ENCODE data around the gene NCMAP.

DNA sequence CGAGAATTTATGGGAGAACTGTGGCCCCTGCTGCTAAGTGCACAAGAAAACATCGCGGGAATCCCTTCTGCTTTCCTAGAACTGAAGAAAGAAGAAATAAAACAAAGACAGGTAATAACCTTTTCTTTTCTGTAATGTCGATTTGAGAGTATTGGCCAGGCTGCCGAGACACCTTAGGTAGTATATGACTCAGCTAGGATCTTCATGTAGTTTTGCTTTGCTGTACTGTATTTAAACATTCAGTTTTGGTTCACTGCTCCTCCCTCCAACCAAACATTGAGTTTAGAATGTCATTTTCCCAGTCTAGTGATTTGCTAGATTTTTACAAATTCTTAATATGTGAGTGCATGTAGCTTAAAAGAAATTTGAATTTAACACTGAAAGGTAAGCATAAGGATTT is 93.0 kb downstream of the NCMAP start:
- TF ChIP-seq, protein P1, sequence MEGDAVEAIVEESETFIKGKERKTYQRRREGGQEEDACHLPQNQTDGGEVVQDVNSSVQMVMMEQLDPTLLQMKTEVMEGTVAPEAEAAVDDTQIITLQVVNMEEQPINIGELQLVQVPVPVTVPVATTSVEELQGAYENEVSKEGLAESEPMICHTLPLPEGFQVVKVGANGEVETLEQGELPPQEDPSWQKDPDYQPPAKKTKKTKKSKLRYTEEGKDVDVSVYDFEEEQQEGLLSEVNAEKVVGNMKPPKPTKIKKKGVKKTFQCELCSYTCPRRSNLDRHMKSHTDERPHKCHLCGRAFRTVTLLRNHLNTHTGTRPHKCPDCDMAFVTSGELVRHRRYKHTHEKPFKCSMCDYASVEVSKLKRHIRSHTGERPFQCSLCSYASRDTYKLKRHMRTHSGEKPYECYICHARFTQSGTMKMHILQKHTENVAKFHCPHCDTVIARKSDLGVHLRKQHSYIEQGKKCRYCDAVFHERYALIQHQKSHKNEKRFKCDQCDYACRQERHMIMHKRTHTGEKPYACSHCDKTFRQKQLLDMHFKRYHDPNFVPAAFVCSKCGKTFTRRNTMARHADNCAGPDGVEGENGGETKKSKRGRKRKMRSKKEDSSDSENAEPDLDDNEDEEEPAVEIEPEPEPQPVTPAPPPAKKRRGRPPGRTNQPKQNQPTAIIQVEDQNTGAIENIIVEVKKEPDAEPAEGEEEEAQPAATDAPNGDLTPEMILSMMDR (IDR thresholded peaks at IDR 0.05): no peak
- TF ChIP-seq POLR2A (IDR thresholded peaks at IDR 0.05): no peak
- TF ChIP-seq POLR2AphosphoS5 (IDR thresholded peaks at IDR 0.05): no peak

All from sigmoid colon (tissue), 4 donors.